PC-3 (cell line): ENCODE measurements around the gene TNFRSF11A. TPM values are rescaled to one million over a fixed set of nuclear protein-coding genes. Genes with fewer than 3 reads are reported as not detected.

Experiments
- ATAC-seq: fragments of 200-7000 bp; cut with Tn5 transposase; 2 replicates; pipeline ENCODE4 v1.9.1; 2020; ENCODE audit warnings: mild to moderate bottlenecking, moderate library complexity
- BruUV-seq: library from RNA; stranded (reverse); fragments of 400-500 nt; replicated peaks from 2 replicates; lab custom pipeline; 2021; lab: Mats Ljungman, UMichigan
- CTCF ChIA-PET: fragments of 300-600 bp; sonication (Branson Sonifier 250); formaldehyde crosslinking; loops from one replicate; lab custom pipeline; 2022; ENCODE audit warnings: antibody characterized with exemption; lab: Charles Lee
- POLR2A ChIA-PET: fragments of 300-600 bp; sonication (Branson Sonifier 250); formaldehyde crosslinking; loops from one replicate; lab custom pipeline; 2022; ENCODE audit warnings: antibody characterized with exemption; ENCODE audit not compliant: unreplicated experiment; lab: Charles Lee
- DNase-seq: peaks from one replicate; pipeline ENCODE4 v3.0.0-alpha.2; 2015
- H2AFZ ChIP-seq: fragments of 300-600 bp; sonication (generic); 2 replicates; pipeline ENCODE4 v1.6.0; 2016; ENCODE audit warnings: antibody characterized with exemption, low read length
- H3F3A ChIP-seq: fragments of 300-600 bp; sonication (generic); one replicate; pipeline ENCODE4 v1.6.0; 2017; ENCODE audit warnings: antibody characterized with exemption, low read length, control low read depth, mild to moderate bottlenecking; ENCODE audit not compliant: unreplicated experiment
- H3K27ac ChIP-seq: fragments of 300-600 bp; sonication (generic); 2 replicates; pipeline ENCODE4 v1.5.1; 2016; ENCODE audit warnings: mild to moderate bottlenecking, low read length
- H3K27me3 ChIP-seq: fragments of 300-600 bp; sonication (generic); 2 replicates; pipeline ENCODE4 v1.6.1; 2016; ENCODE audit warnings: low read length, mixed read lengths
- H3K36me3 ChIP-seq: fragments of 300-600 bp; sonication (generic); 2 replicates; pipeline ENCODE4 v1.6.1; 2016; ENCODE audit warnings: low read depth, mixed run types, low read length, mixed read lengths
- H3K4me1 ChIP-seq: fragments of 300-600 bp; sonication (generic); 2 replicates; pipeline ENCODE4 v1.5.1; 2016; ENCODE audit warnings: low read length; ENCODE audit not compliant: insufficient read depth
- H3K4me2 ChIP-seq: fragments of 300-600 bp; sonication (generic); 2 replicates; pipeline ENCODE4 v1.6.0; 2016; ENCODE audit warnings: low read length
- H3K4me3 ChIP-seq: fragments of 300-600 bp; sonication (generic); 2 replicates; pipeline ENCODE4 v1.5.1; 2016; ENCODE audit warnings: mild to moderate bottlenecking, low read length, mixed read lengths
- H3K79me2 ChIP-seq: fragments of 300-600 bp; sonication (generic); 2 replicates; pipeline ENCODE4 v1.6.1; 2017; ENCODE audit warnings: low read length, mixed read lengths
- H3K9ac ChIP-seq: fragments of 300-600 bp; sonication (generic); 2 replicates; pipeline ENCODE4 v1.6.0; 2016; ENCODE audit warnings: mild to moderate bottlenecking, low read length
- H3K9me2 ChIP-seq: fragments of 300-600 bp; sonication (generic); replicated peaks from 2 replicates; pipeline ENCODE4 v1.6.1; 2016; ENCODE audit warnings: mixed run types, low read length, mixed read lengths
- H3K9me3 ChIP-seq: fragments of 300-600 bp; sonication (generic); 2 replicates; pipeline ENCODE4 v1.6.1; 2016; ENCODE audit warnings: low read length, mixed read lengths
- H4K20me1 ChIP-seq: fragments of 300-600 bp; sonication (generic); 2 replicates; pipeline ENCODE4 v1.6.1; 2016; ENCODE audit warnings: low read length, mixed read lengths
- EZH2 ChIP-seq: fragments of 300-600 bp; sonication (generic); IDR thresholded peaks from one replicate; pipeline ENCODE4 v1.6.1; 2017; ENCODE audit warnings: antibody characterized with exemption, mild to moderate bottlenecking, low read length; ENCODE audit not compliant: unreplicated experiment
- EZH2phosphoT487 ChIP-seq: fragments of 300-600 bp; sonication (generic); IDR thresholded peaks from 2 replicates; pipeline ENCODE4 v1.6.1; 2018; ENCODE audit warnings: mild to moderate bottlenecking, antibody characterized with exemption, low read length, borderline replicate concordance
- intact Hi-C: fragments of 100-400 bp; cut with micrococcal nuclease; formaldehyde crosslinking; loops from 2 replicates; pipeline ENCODE4 v1.9.0; 2023
- total RNA-seq: library from RNA; depleted of rRNA; stranded (reverse); fragments of >200 nt; gene quantifications from 2 replicates; pipeline ENCODE4 v1.2.3, GENCODE V29; 2014
- TF ChIP-seq, protein P1 (sequence below): fragments of 300-600 bp; sonication (generic); conservative IDR thresholded peaks from 2 replicates; pipeline ENCODE4 v1.5.1; 2017; ENCODE audit warnings: antibody characterized with exemption, low read depth, mild to moderate bottlenecking, low read length

Gene TNFRSF11A
- total RNA-seq, 1 experiment from 2014 or later, result 26.5 TPM

- no TSS peak for BruUV-seq
- no peaks in the 10 kb centered on the region for H3K9me3 ChIP-seq
- DNase-seq (no peak), ATAC-seq (no peak)
- peaks cover 7% of the 10 kb centered on the region; the same call in 1 of the 2 replicates for H3K36me3 ChIP-seq
- H2AFZ ChIP-seq, result no peak overlapping the region
- H3K9ac ChIP-seq, result no peak overlapping the region
- H3K27me3 ChIP-seq, result no peaks in the 10 kb centered on the region
- no peaks in the 10 kb centered on the region for H4K20me1 ChIP-seq
- H3K79me2 ChIP-seq, result no peaks in the 10 kb centered on the region
- H3K27ac ChIP-seq, result no peak overlapping the region
- TF ChIP-seq, protein P1, sequence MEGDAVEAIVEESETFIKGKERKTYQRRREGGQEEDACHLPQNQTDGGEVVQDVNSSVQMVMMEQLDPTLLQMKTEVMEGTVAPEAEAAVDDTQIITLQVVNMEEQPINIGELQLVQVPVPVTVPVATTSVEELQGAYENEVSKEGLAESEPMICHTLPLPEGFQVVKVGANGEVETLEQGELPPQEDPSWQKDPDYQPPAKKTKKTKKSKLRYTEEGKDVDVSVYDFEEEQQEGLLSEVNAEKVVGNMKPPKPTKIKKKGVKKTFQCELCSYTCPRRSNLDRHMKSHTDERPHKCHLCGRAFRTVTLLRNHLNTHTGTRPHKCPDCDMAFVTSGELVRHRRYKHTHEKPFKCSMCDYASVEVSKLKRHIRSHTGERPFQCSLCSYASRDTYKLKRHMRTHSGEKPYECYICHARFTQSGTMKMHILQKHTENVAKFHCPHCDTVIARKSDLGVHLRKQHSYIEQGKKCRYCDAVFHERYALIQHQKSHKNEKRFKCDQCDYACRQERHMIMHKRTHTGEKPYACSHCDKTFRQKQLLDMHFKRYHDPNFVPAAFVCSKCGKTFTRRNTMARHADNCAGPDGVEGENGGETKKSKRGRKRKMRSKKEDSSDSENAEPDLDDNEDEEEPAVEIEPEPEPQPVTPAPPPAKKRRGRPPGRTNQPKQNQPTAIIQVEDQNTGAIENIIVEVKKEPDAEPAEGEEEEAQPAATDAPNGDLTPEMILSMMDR, result no peak
- TF ChIP-seq EZH2phosphoT487, result no peak
- no peak for TF ChIP-seq EZH2
- intact Hi-C loops, result no loop called here
- CTCF ChIA-PET, result no interaction called here
- no peak overlapping the region for H3K4me3 ChIP-seq
- H3K9me2 ChIP-seq, result no peaks in the 10 kb centered on the region
- no peak overlapping the region for H3K4me2 ChIP-seq
- POLR2A ChIA-PET, result no interaction called here
- H3F3A ChIP-seq, result no peaks in the 10 kb centered on the region
- H3K4me1 ChIP-seq, result 0 out of 2 replicates have a peak, but pooled peaks cover 4% of the 10 kb centered on the region
Measured at GRCh38 chr18:62377131-62377807, 52.2 kb downstream of the TNFRSF11A start.

GRCh38 chr18:62379051-62379450, 53.9 kb downstream of the TNFRSF11A start:
- H3K9me3 ChIP-seq, result no peaks in the 10 kb centered on the region
- H3K4me1 ChIP-seq, result peaks cover 13% of the 10 kb centered on the region
- H3K4me2 ChIP-seq, result no peak overlapping the region
- no peak overlapping the region for H3K9ac ChIP-seq
- no peak; the same call in 1 of the 2 replicates for ATAC-seq
- TF ChIP-seq EZH2phosphoT487, result no peak
- TF ChIP-seq, protein P1, result no peak
- no peak for TF ChIP-seq EZH2
- H3K9me2 ChIP-seq, result no peaks in the 10 kb centered on the region
- H4K20me1 ChIP-seq, result no peaks in the 10 kb centered on the region
- no peak overlapping the region for H3K27ac ChIP-seq
- H3K4me3 ChIP-seq, result no peak overlapping the region
- peaks cover 7% of the 10 kb centered on the region; the same call in 1 of the 2 replicates for H3K36me3 ChIP-seq
- intact Hi-C loops, result no loop called here
- no TSS peak for BruUV-seq
- H2AFZ ChIP-seq, result no peak overlapping the region
- H3K79me2 ChIP-seq, result no peaks in the 10 kb centered on the region
- DNase-seq, result peak; percentile 35
- POLR2A ChIA-PET, result no interaction called here
- no peaks in the 10 kb centered on the region for H3F3A ChIP-seq
- CTCF ChIA-PET, result no interaction called here
- H3K27me3 ChIP-seq, result no peaks in the 10 kb centered on the region

GRCh38 chr18:62381373-62381772, 56.3 kb downstream of the TNFRSF11A start:
- Histone ChIP-seq H3K4me3 (no peak overlapping the region), H3K9me3 (no peaks in the 10 kb centered on the region), H4K20me1 (no peaks in the 10 kb centered on the region), H3K9me2 (no peaks in the 10 kb centered on the region), H3K36me3 (peaks cover 8% of the 10 kb centered on the region; the same call in 1 of the 2 replicates), H3K4me1 (peaks cover 32% of the 10 kb centered on the region), H3K27ac (no peak overlapping the region), H3K9ac (no peak overlapping the region), H3F3A (no peaks in the 10 kb centered on the region), H3K4me2 (no peak overlapping the region), H2AFZ (no peak overlapping the region), H3K79me2 (no peaks in the 10 kb centered on the region), H3K27me3 (no peaks in the 10 kb centered on the region)
- DNase-seq (no peak), ATAC-seq (no peak)
- intact Hi-C loops, result loop anchor here (10.0 kb wide), 1 partner anchor 197 kb away; the partner anchor contains the start of genes PIGN and RELCH
- ChIA-PET POLR2A (no interaction called here), CTCF (no interaction called here)
- TF ChIP-seq, protein P1, result no peak
- TF ChIP-seq EZH2, result no peak
- no peak for TF ChIP-seq EZH2phosphoT487
- no TSS peak for BruUV-seq
